Ovary (tissue), 3 donors: Measurements from ENCODE around the gene RARRES1.

ENCODE experiments used
- POLR2A ChIP-seq: fragments of 450-650 bp; IDR thresholded peaks from one replicate; pipeline ENCODE4 v1.6.1; 2017; ENCODE audit warnings: antibody characterized with exemption, mild to moderate bottlenecking, moderate library complexity
- TF ChIP-seq, protein P1 (sequence below), 3 donors: fragments of 450-650 bp in 2 of 3; fragments of 200-600 bp in 1 of 3; IDR thresholded peaks; one replicate each; pipeline versions ENCODE4 v1.5.1 to v1.8.0; 2016 to 2022; ENCODE audit warnings: antibody characterized with exemption in 3 of 3, mild to moderate bottlenecking in 1 of 3
- donor health status: DM: no; HTN: no; CAD: no.

DNA sequence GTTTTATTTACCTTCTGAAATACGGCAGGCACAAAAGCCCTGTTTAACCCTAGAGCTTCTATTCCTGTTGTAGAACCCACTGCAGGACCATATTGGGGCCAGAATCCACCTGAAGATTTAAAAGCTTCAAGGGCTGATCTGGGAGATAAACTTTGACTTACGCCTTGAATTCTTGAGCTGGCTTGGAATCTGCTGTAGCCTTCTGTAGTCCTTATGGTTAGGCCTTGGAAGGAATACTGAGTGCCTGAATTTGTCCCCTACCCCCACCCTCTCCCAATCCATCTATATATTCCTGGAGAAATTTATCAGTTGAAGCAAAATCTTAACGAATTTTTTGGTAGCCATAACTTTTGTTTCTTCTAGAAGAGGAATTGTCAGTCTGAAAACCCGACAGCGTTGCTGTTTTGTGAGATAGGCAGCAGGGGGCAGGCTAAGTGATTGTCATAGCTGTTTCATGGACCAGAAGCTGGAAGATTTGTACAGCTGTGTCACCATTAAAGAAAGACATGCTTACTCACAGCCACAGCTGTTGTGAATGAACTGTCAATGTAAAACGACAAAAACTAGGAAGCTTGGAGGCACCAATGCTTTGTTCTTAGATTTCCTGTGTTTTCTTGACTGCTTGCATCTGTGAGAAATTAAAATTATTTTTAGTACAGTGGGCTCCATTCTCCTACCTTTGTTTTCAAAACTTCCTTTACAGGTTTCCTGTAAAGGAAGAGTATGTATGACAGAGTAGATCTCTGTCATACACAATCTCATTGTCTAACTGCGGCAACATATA, 72.6 kb downstream of the RARRES1 start:
- TF ChIP-seq, protein P1, sequence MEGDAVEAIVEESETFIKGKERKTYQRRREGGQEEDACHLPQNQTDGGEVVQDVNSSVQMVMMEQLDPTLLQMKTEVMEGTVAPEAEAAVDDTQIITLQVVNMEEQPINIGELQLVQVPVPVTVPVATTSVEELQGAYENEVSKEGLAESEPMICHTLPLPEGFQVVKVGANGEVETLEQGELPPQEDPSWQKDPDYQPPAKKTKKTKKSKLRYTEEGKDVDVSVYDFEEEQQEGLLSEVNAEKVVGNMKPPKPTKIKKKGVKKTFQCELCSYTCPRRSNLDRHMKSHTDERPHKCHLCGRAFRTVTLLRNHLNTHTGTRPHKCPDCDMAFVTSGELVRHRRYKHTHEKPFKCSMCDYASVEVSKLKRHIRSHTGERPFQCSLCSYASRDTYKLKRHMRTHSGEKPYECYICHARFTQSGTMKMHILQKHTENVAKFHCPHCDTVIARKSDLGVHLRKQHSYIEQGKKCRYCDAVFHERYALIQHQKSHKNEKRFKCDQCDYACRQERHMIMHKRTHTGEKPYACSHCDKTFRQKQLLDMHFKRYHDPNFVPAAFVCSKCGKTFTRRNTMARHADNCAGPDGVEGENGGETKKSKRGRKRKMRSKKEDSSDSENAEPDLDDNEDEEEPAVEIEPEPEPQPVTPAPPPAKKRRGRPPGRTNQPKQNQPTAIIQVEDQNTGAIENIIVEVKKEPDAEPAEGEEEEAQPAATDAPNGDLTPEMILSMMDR (IDR thresholded peaks at IDR 0.05) = peak; percentile 25 to 50 (median 40)
- no peak for TF ChIP-seq POLR2A
